Astrocyte (in vitro differentiated cells and primary cell): ENCODE data around the gene DCTD. TPM values are rescaled to one million over a fixed set of nuclear protein-coding genes. Genes with fewer than 3 reads are reported as not detected.

Experiments
- DNase-seq: peaks from one replicate; pipeline ENCODE4 v3.0.0-alpha.2; 2010; ENCODE audit warnings: low read depth
- FAIRE-seq: peaks from 2 replicates; lab custom pipeline; 2011; peaks lifted over from hg19 to GRCh38; lab: Jason Lieb, UNC
- H2AFZ ChIP-seq: 2 replicates; pipeline ENCODE4 v1.6.0; 2012; ENCODE audit warnings: low read depth, low read length, inconsistent platforms
- H3K27ac ChIP-seq: 2 replicates; pipeline ENCODE4 v1.5.1; 2011; ENCODE audit warnings: low read depth, low read length, inconsistent platforms
- H3K27me3 ChIP-seq: 2 replicates; pipeline ENCODE4 v1.6.0; 2011; ENCODE audit warnings: low read length, inconsistent platforms; ENCODE audit not compliant: insufficient read depth
- H3K36me3 ChIP-seq: 2 replicates; pipeline ENCODE4 v1.5.1; 2011; ENCODE audit warnings: low read length, inconsistent platforms; ENCODE audit not compliant: insufficient read depth
- H3K4me1 ChIP-seq: 2 replicates; pipeline ENCODE4 v1.5.1; 2011; ENCODE audit warnings: low read length, inconsistent platforms; ENCODE audit not compliant: insufficient read depth
- H3K4me2 ChIP-seq: 2 replicates; pipeline ENCODE4 v1.6.0; 2012; ENCODE audit warnings: low read length, inconsistent platforms
- H3K4me3 ChIP-seq: 2 replicates; pipeline ENCODE4 v1.5.1; 2011; ENCODE audit warnings: low read depth, mild to moderate bottlenecking, low read length, inconsistent platforms; ENCODE audit not compliant: insufficient read depth
- H3K79me2 ChIP-seq: 2 replicates; pipeline ENCODE4 v1.6.0; 2012; ENCODE audit warnings: mild to moderate bottlenecking, low read length, inconsistent platforms; ENCODE audit not compliant: insufficient read depth
- H3K9ac ChIP-seq: 2 replicates; pipeline ENCODE4 v1.6.0; 2012; ENCODE audit warnings: mild to moderate bottlenecking, low read length, inconsistent platforms
- H3K9me3 ChIP-seq: 2 replicates; pipeline ENCODE4 v1.5.1; 2012; ENCODE audit warnings: low read depth, mild to moderate bottlenecking, low read length, inconsistent platforms; ENCODE audit not compliant: insufficient read depth
- H4K20me1 ChIP-seq: 2 replicates; pipeline ENCODE4 v1.6.0; 2012; ENCODE audit warnings: low read length, inconsistent platforms; ENCODE audit not compliant: insufficient read depth
- H3K27ac Mint-ChIP-seq: one replicate; pipeline ENCODE4 v1.8.0; 2021; ENCODE audit warnings: mild to moderate bottlenecking, mixed read lengths; ENCODE audit not compliant: unreplicated experiment
- H3K27me3 Mint-ChIP-seq: one replicate; pipeline ENCODE4 v1.8.0; 2021; ENCODE audit warnings: low read depth, mixed read lengths; ENCODE audit not compliant: unreplicated experiment
- H3K36me3 Mint-ChIP-seq: one replicate; pipeline ENCODE4 v1.8.0; 2021; ENCODE audit warnings: low read depth, mixed read lengths; ENCODE audit not compliant: unreplicated experiment
- H3K4me1 Mint-ChIP-seq: one replicate; pipeline ENCODE4 v1.8.0; 2021; ENCODE audit warnings: low read depth, mixed read lengths; ENCODE audit not compliant: unreplicated experiment
- H3K4me3 Mint-ChIP-seq: one replicate; pipeline ENCODE4 v1.8.0; 2021; ENCODE audit warnings: mild to moderate bottlenecking, moderate library complexity, mixed read lengths; ENCODE audit not compliant: unreplicated experiment
- H3K9me3 Mint-ChIP-seq: one replicate; pipeline ENCODE4 v1.8.0; 2021; ENCODE audit warnings: mild to moderate bottlenecking, mixed read lengths; ENCODE audit not compliant: unreplicated experiment
- CTCF ChIP-seq: IDR thresholded peaks from 2 replicates; pipeline ENCODE4 v1.5.1; 2011; ENCODE audit warnings: low read depth, mild to moderate bottlenecking, inconsistent platforms, low read length, moderate library complexity; ENCODE audit not compliant: insufficient read depth
- EZH2 ChIP-seq: IDR thresholded peaks from 2 replicates; pipeline ENCODE4 v1.6.1; 2012; ENCODE audit warnings: mild to moderate bottlenecking, low read length, inconsistent platforms; ENCODE audit not compliant: insufficient read depth
- total RNA-seq: library from RNA; stranded (reverse); gene quantifications from 2 replicates; pipeline ENCODE4 v1.2.1, GENCODE V29; 2021

The DCTD gene
- total RNA-seq, 1 donor from 2014 or later, result 119 TPM

- H4K20me1 ChIP-seq, result no peaks in the 10 kb centered on the region
- DNase-seq, result no peak
- Mint-ChIP-seq H3K36me3 (no peaks in the 10 kb centered on the region), H3K27ac (no peak overlapping the region), H3K9me3 (no peaks in the 10 kb centered on the region), H3K4me3 (no peak overlapping the region), H3K4me1 (peaks cover 10% of the 10 kb centered on the region), H3K27me3 (no peaks in the 10 kb centered on the region)
- H3K79me2 ChIP-seq, result peaks cover 13% of the 10 kb centered on the region
- H3K4me2 ChIP-seq, result no peak overlapping the region
- no peaks in the 10 kb centered on the region for H3K36me3 ChIP-seq
- H3K4me3 ChIP-seq, result no peak overlapping the region
- no peak overlapping the region for H3K27ac ChIP-seq
- TF ChIP-seq CTCF, result no peak
- TF ChIP-seq EZH2, result no peak
- FAIRE-seq, result no peak
- no peak overlapping the region for H2AFZ ChIP-seq
- H3K9me3 ChIP-seq, result no peaks in the 10 kb centered on the region
- peaks cover 19% of the 10 kb centered on the region for H3K4me1 ChIP-seq
- H3K27me3 ChIP-seq, result no peaks in the 10 kb centered on the region
- no peak overlapping the region for H3K9ac ChIP-seq
Observed at GRCh38 chr4:182920676-182921075, 3.5 kb upstream of the DCTD start.

GRCh38 chr4:182918791-182919302, 1.7 kb upstream of the DCTD start:
- Mint-ChIP-seq H3K9me3 (no peaks in the 10 kb centered on the region), H3K4me3 (peak overlapping the region; percentile 67), H3K36me3 (peaks cover 4% of the 10 kb centered on the region), H3K4me1 (peaks cover 13% of the 10 kb centered on the region), H3K27me3 (no peaks in the 10 kb centered on the region), H3K27ac (no peak overlapping the region)
- no peaks in the 10 kb centered on the region for H4K20me1 ChIP-seq
- peaks cover 12% of the 10 kb centered on the region for H3K4me1 ChIP-seq
- H3K79me2 ChIP-seq, result peaks cover 28% of the 10 kb centered on the region
- peaks cover 14% of the 10 kb centered on the region for H3K36me3 ChIP-seq
- H3K27me3 ChIP-seq, result no peaks in the 10 kb centered on the region
- no peak overlapping the region for H3K9ac ChIP-seq
- no peak overlapping the region for H3K27ac ChIP-seq
- H3K4me3 ChIP-seq, result no peak overlapping the region
- DNase-seq (no peak), FAIRE-seq (no peak)
- no peak for TF ChIP-seq EZH2
- TF ChIP-seq CTCF, result no peak
- no peaks in the 10 kb centered on the region for H3K9me3 ChIP-seq
- no peak overlapping the region for H3K4me2 ChIP-seq
- H2AFZ ChIP-seq, result no peak overlapping the region

- Mint-ChIP-seq H3K27ac (peak overlapping the region; percentile 95), H3K4me3 (peak overlapping the region; percentile 87), H3K9me3 (no peaks in the 10 kb centered on the region), H3K36me3 (peaks cover 5% of the 10 kb centered on the region), H3K27me3 (no peaks in the 10 kb centered on the region), H3K4me1 (peaks cover 20% of the 10 kb centered on the region)
- Histone ChIP-seq H3K79me2 (peaks cover 34% of the 10 kb centered on the region), H3K9me3 (no peaks in the 10 kb centered on the region), H3K4me3 (peak overlapping the region; percentile 69), H3K27ac (peak overlapping the region; percentile 86), H3K4me1 (peaks cover 19% of the 10 kb centered on the region), H3K27me3 (no peaks in the 10 kb centered on the region), H3K9ac (peak overlapping the region; percentile 93), H3K4me2 (peak overlapping the region; percentile 93), H4K20me1 (no peaks in the 10 kb centered on the region), H3K36me3 (peaks cover 19% of the 10 kb centered on the region), H2AFZ (peak overlapping the region; percentile 98)
- TF ChIP-seq EZH2 (no peak), CTCF (no peak)
- FAIRE-seq (no peak), DNase-seq (no peak)
Observed at GRCh38 chr4:182918044-182918607, 940 bp upstream of the DCTD start.
